Body of pancreas (tissue), 4 donors: Measurements from ENCODE around the gene ERCC6L2.

Experiments used
- POLR2A ChIP-seq, 3 donors: fragments of 450-650 bp; IDR thresholded peaks; one replicate each; pipeline ENCODE4 v1.6.1; 2016; ENCODE audit warnings: antibody characterized with exemption in 3 of 3, mild to moderate bottlenecking in 2 of 3
- TF ChIP-seq, protein P1 (sequence below), 7 experiments: fragments of 450-650 bp in 4 of 7; fragments of 200-600 bp in 3 of 7; sonication (generic) in 3 of 7; IDR thresholded peaks; one replicate each; pipeline ENCODE4 v1.5.1; 2016 to 2019; ENCODE audit warnings: antibody characterized with exemption in 7 of 7

DNA sequence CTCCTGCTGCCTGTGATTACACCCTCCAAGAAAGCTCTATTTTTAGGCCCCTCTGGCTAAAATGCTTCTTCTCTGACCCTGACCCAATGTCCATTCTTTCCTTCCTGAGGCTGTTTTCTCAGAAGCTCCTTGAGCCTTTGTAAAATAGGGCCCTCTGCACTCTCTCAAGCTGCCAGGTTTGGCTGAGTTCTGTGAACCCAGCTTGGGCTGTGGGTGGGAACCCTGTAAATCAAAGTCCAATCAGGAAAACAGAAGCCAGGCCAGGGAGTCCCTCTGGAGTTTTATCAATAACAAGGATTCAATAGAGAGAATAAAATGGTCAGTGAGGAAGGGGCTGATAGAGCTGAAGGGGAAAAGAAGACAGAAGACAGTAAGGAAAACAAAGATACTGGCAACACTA lies 43.7 kb upstream of the ERCC6L2 start:
- TF ChIP-seq, protein P1, sequence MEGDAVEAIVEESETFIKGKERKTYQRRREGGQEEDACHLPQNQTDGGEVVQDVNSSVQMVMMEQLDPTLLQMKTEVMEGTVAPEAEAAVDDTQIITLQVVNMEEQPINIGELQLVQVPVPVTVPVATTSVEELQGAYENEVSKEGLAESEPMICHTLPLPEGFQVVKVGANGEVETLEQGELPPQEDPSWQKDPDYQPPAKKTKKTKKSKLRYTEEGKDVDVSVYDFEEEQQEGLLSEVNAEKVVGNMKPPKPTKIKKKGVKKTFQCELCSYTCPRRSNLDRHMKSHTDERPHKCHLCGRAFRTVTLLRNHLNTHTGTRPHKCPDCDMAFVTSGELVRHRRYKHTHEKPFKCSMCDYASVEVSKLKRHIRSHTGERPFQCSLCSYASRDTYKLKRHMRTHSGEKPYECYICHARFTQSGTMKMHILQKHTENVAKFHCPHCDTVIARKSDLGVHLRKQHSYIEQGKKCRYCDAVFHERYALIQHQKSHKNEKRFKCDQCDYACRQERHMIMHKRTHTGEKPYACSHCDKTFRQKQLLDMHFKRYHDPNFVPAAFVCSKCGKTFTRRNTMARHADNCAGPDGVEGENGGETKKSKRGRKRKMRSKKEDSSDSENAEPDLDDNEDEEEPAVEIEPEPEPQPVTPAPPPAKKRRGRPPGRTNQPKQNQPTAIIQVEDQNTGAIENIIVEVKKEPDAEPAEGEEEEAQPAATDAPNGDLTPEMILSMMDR (IDR thresholded peaks at IDR 0.05) = no peak
- no peak for TF ChIP-seq POLR2A (IDR thresholded peaks at IDR 0.05)
